SK-N-SH treated with all-trans-retinoic acid at 6 μM for 48 hours (cell line): Measurements from ENCODE around the gene TAX1BP1.

Source experiments
- ATAC-seq: fragments of 200-7000 bp; cut with Tn5 transposase; 3 replicates; pipeline ENCODE4 v1.9.1; 2020; ENCODE audit warnings: mild to moderate bottlenecking, moderate library complexity
- ARNTL ChIP-seq: fragments of 450-650 bp; formaldehyde crosslinking; IDR thresholded peaks from 2 replicates; pipeline ENCODE4 v1.5.0; 2020; ENCODE audit warnings: low read depth, mild to moderate bottlenecking, moderate library complexity, borderline replicate concordance
- BACH2 ChIP-seq: fragments of 250-450 bp; sonication (Bioruptor Pico); IDR thresholded peaks from 2 replicates; pipeline ENCODE4 v1.9.0; 2021; ENCODE audit warnings: mild to moderate bottlenecking, borderline replicate concordance
- CSDC2 ChIP-seq: fragments of 250-450 bp; sonication (Bioruptor Pico); IDR thresholded peaks from 2 replicates; pipeline ENCODE4 v1.5.0; 2020; ENCODE audit warnings: mild to moderate bottlenecking, moderate library complexity
- ESRRG ChIP-seq: fragments of 250-450 bp; sonication (Bioruptor Pico); IDR thresholded peaks from 2 replicates; pipeline ENCODE4 v1.6.1; 2021; ENCODE audit warnings: mild to moderate bottlenecking
- GLIS3 ChIP-seq: fragments of 250-450 bp; sonication (Bioruptor Pico); IDR thresholded peaks from 2 replicates; pipeline ENCODE4 v1.5.0; 2020; ENCODE audit warnings: mild to moderate bottlenecking, moderate library complexity
- ISL1 ChIP-seq: fragments of 250-450 bp; sonication (Bioruptor Pico); IDR thresholded peaks from 2 replicates; pipeline ENCODE4 v2.1.2; 2022; ENCODE audit warnings: mild to moderate bottlenecking, moderate library complexity
- OSR1 ChIP-seq: fragments of 250-450 bp; sonication (Bioruptor Pico); IDR thresholded peaks from 2 replicates; pipeline ENCODE4 v1.8.0; 2022; ENCODE audit warnings: moderate library complexity, mild to moderate bottlenecking, inconsistent platforms
- PATZ1 ChIP-seq: fragments of 250-450 bp; sonication (Bioruptor Pico); IDR thresholded peaks from 2 replicates; pipeline ENCODE4 v1.8.0; 2020; ENCODE audit warnings: mild to moderate bottlenecking, moderate library complexity, borderline replicate concordance
- PPARA ChIP-seq: fragments of 250-450 bp; sonication (Bioruptor Pico); IDR thresholded peaks from 2 replicates; pipeline ENCODE4 v1.5.0; 2020; ENCODE audit warnings: mild to moderate bottlenecking, borderline replicate concordance
- RARB ChIP-seq: fragments of 250-450 bp; sonication (Bioruptor Pico); IDR thresholded peaks from 2 replicates; pipeline ENCODE4 v1.8.0; 2021; ENCODE audit warnings: mild to moderate bottlenecking, moderate library complexity
- SNAI2 ChIP-seq: fragments of 250-450 bp; sonication (Bioruptor Pico); IDR thresholded peaks from 2 replicates; pipeline ENCODE4 v1.5.0; 2020; ENCODE audit warnings: mild to moderate bottlenecking, moderate library complexity
- TCF4 ChIP-seq: fragments of 250-450 bp; sonication (Bioruptor Pico); IDR thresholded peaks from 2 replicates; pipeline ENCODE4 v1.8.0; 2021; ENCODE audit warnings: mild to moderate bottlenecking, moderate library complexity, borderline replicate concordance
- TOX ChIP-seq: fragments of 250-450 bp; sonication (Bioruptor Pico); IDR thresholded peaks from 2 replicates; pipeline ENCODE4 v1.8.0; 2021; ENCODE audit warnings: mild to moderate bottlenecking, moderate library complexity, borderline replicate concordance
- TSHZ2 ChIP-seq: fragments of 250-450 bp; sonication (Bioruptor Pico); IDR thresholded peaks from 2 replicates; pipeline ENCODE4 v1.5.0; 2020; ENCODE audit warnings: mild to moderate bottlenecking, moderate library complexity
- ZC3H10 ChIP-seq: fragments of 250-450 bp; sonication (Bioruptor Pico); IDR thresholded peaks from 2 replicates; pipeline ENCODE4 v1.5.1; 2021; ENCODE audit warnings: mild to moderate bottlenecking, moderate library complexity
- ZFP3 ChIP-seq: fragments of 250-450 bp; sonication (Bioruptor Pico); IDR thresholded peaks from 2 replicates; pipeline ENCODE4 v1.5.0; 2020; ENCODE audit warnings: mild to moderate bottlenecking, moderate library complexity
- ZFP30 ChIP-seq: fragments of 450-650 bp; formaldehyde crosslinking; IDR thresholded peaks from 2 replicates; pipeline ENCODE4 v1.5.0; 2022; ENCODE audit warnings: mild to moderate bottlenecking, moderate library complexity
- ZNF565 ChIP-seq: fragments of 450-650 bp; formaldehyde crosslinking; conservative IDR thresholded peaks from 2 replicates; pipeline ENCODE4 v1.5.0; 2020; ENCODE audit warnings: low read depth, mild to moderate bottlenecking, moderate library complexity
- ZNF70 ChIP-seq: fragments of 450-650 bp; formaldehyde crosslinking; IDR thresholded peaks from 2 replicates; pipeline ENCODE4 v1.5.0; 2020; ENCODE audit warnings: mild to moderate bottlenecking, moderate library complexity
- ZNF8 ChIP-seq: fragments of 450-650 bp; formaldehyde crosslinking; IDR thresholded peaks from 2 replicates; pipeline ENCODE4 v1.5.0; 2020; ENCODE audit warnings: mild to moderate bottlenecking, moderate library complexity
- TF ChIP-seq, protein P1 (sequence below): fragments of 250-450 bp; sonication (Bioruptor Pico); IDR thresholded peaks from 2 replicates; pipeline ENCODE4 v1.8.0; 2021; ENCODE audit warnings: low read depth, mild to moderate bottlenecking, moderate library complexity, borderline replicate concordance
- TF ChIP-seq, protein P2 (sequence below): fragments of 250-450 bp; sonication (Bioruptor Pico); IDR thresholded peaks from 2 replicates; pipeline ENCODE4 v1.5.1; 2020; ENCODE audit warnings: low read depth, mild to moderate bottlenecking, moderate library complexity
- TF ChIP-seq, protein P3 (sequence below): fragments of 250-450 bp; sonication (Bioruptor Pico); IDR thresholded peaks from 2 replicates; pipeline ENCODE4 v1.5.1; 2021; ENCODE audit warnings: mild to moderate bottlenecking, moderate library complexity

Gene TAX1BP1

DNA sequence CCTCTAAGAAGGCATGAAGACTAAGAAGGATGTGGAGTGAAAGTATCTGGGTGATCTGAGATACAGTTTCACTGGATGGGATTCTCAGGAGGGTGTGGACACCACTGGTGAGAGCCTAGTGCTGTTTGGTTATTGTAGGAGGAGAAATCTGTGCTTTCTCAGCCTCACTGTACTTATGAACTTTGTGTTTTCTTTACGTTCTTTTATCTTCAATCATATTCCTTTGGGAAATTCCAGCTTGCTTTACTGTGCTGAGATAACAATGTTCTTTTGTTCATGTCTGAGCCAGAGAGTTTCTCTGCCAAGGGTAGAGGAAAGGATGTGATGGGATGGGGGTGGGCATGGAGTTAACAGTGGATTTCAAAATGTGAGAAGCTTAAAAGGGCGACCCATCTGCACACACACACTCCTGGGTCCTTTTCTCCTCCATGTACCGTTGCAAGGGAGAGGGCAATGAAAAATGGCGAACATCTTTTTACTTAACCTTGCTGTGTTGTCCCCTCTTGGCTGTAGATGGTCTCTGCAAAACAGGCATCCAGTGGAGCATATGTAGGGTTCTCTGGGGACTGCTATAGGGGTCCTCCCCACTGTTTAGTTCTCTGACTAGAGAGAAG is 25.0 kb upstream of the TAX1BP1 start:
- TF ChIP-seq ISL1 (CRISPR knock-in tag), result peak; percentile 64
- no peak for TF ChIP-seq ZNF70
- ATAC-seq, result no peak

DNA sequence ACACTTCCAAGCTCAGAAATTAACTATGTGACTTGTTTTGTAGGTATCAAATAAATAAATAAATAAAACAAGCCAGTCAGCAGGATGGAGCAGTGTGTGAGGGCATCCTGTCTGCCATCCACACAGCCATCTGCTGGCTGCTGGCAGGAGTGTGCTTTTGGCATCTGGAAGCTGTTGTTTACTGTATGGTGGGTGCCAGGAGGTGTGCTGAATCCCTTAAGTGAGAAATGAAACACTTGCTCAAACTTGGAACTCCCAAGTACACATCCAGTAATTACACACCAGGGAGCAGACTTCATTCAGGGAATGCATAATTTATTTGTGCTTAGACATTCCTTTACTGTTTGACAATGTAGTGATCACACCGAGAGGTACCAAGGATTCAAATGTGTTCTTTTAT is 16.9 kb upstream of the TAX1BP1 start:
- no peak for TF ChIP-seq OSR1 (CRISPR knock-in tag)
- no peak for TF ChIP-seq ZC3H10 (CRISPR knock-in tag)
- TF ChIP-seq TCF4 (CRISPR knock-in tag), result peak; percentile 34; the same call in 1 of the 2 replicates
- no peak for TF ChIP-seq RARB (CRISPR knock-in tag)
- TF ChIP-seq BACH2, result no peak
- no peak for TF ChIP-seq ISL1 (CRISPR knock-in tag)
- TF ChIP-seq ARNTL (CRISPR knock-in tag), result no peak
- peak; percentile 99 for ATAC-seq

DNA sequence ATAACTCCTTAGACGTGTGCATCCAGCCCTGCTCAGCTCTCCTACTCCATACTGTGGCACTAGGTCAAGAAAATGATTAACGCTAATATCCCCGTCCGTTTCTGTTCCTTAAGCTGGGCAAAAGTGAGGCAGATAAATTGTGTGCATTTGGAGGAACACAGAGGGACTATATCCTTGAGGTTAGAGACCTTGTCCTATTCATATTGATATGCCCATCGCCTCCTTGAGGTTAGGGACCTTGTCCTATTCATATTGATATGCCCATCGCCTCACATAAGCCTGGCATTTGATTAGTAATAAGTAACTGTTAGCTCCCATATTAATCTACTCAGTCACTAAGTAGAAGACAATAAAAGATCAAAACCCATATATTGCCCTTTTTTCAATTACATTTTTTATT is 12.9 kb upstream of the TAX1BP1 start:
- ATAC-seq, result no peak
- TF ChIP-seq PPARA, result no peak
- TF ChIP-seq, protein P1, sequence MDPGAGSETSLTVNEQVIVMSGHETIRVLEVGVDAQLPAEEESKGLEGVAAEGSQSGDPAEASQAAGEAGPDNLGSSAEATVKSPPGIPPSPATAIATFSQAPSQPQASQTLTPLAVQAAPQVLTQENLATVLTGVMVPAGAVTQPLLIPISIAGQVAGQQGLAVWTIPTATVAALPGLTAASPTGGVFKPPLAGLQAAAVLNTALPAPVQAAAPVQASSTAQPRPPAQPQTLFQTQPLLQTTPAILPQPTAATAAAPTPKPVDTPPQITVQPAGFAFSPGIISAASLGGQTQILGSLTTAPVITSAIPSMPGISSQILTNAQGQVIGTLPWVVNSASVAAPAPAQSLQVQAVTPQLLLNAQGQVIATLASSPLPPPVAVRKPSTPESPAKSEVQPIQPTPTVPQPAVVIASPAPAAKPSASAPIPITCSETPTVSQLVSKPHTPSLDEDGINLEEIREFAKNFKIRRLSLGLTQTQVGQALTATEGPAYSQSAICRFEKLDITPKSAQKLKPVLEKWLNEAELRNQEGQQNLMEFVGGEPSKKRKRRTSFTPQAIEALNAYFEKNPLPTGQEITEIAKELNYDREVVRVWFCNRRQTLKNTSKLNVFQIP, result no peak
- no peak for TF ChIP-seq CSDC2
- TF ChIP-seq ESRRG (CRISPR knock-in tag), result no peak
- TF ChIP-seq GLIS3 (CRISPR knock-in tag), result no peak
- no peak for TF ChIP-seq ZNF70
- TF ChIP-seq ZFP30 (CRISPR knock-in tag), result no peak
- no peak for TF ChIP-seq SNAI2 (CRISPR knock-in tag)
- no peak for TF ChIP-seq ZNF565 (CRISPR knock-in tag)
- TF ChIP-seq ZNF8 (CRISPR knock-in tag), result no peak
- TF ChIP-seq ARNTL (CRISPR knock-in tag), result no peak
- no peak for TF ChIP-seq PATZ1
- TF ChIP-seq BACH2, result no peak
- no peak for TF ChIP-seq ISL1 (CRISPR knock-in tag)
- TF ChIP-seq, protein P2, sequence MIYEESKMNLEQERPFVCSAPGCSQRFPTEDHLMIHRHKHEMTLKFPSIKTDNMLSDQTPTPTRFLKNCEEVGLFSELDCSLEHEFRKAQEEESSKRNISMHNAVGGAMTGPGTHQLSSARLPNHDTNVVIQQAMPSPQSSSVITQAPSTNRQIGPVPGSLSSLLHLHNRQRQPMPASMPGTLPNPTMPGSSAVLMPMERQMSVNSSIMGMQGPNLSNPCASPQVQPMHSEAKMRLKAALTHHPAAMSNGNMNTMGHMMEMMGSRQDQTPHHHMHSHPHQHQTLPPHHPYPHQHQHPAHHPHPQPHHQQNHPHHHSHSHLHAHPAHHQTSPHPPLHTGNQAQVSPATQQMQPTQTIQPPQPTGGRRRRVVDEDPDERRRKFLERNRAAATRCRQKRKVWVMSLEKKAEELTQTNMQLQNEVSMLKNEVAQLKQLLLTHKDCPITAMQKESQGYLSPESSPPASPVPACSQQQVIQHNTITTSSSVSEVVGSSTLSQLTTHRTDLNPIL (CRISPR knock-in tag), result no peak
- TF ChIP-seq TCF4 (CRISPR knock-in tag), result no peak
- no peak for TF ChIP-seq OSR1 (CRISPR knock-in tag)
- TF ChIP-seq, protein P3, sequence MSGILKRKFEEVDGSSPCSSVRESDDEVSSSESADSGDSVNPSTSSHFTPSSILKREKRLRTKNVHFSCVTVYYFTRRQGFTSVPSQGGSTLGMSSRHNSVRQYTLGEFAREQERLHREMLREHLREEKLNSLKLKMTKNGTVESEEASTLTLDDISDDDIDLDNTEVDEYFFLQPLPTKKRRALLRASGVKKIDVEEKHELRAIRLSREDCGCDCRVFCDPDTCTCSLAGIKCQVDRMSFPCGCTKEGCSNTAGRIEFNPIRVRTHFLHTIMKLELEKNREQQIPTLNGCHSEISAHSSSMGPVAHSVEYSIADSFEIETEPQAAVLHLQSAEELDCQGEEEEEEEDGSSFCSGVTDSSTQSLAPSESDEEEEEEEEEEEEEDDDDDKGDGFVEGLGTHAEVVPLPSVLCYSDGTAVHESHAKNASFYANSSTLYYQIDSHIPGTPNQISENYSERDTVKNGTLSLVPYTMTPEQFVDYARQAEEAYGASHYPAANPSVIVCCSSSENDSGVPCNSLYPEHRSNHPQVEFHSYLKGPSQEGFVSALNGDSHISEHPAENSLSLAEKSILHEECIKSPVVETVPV, result no peak
- TF ChIP-seq TOX (CRISPR knock-in tag), result no peak

GRCh38 chr7:27730112-27730511 is 9.8 kb upstream of the TAX1BP1 start:
- TF ChIP-seq GLIS3 (CRISPR knock-in tag) (no peak), CSDC2 (no peak), TCF4 (CRISPR knock-in tag) (no peak), ZC3H10 (CRISPR knock-in tag) (no peak), SNAI2 (CRISPR knock-in tag) (no peak), RARB (CRISPR knock-in tag) (no peak), ESRRG (CRISPR knock-in tag) (no peak), ARNTL (CRISPR knock-in tag) (no peak), ZFP30 (CRISPR knock-in tag) (no peak), TSHZ2 (CRISPR knock-in tag) (no peak), ZFP3 (CRISPR knock-in tag) (no peak), BACH2 (no peak), ZNF8 (CRISPR knock-in tag) (no peak), TOX (CRISPR knock-in tag) (no peak)
- TF ChIP-seq, protein P1, result no peak
- no peak for ATAC-seq
